Fibroblast of lung (primary cell): ENCODE results near the gene CARS1. TPM values are rescaled to one million over a fixed set of nuclear protein-coding genes. Genes with fewer than 3 reads are reported as not detected.

Experiments
- DNase-seq, 2 donors: peaks; one replicate each; pipeline versions ENCODE4 v3.0.0 to v3.0.0-alpha.2; 2010; ENCODE audit warnings: low read depth in 2 of 2
- H2AFZ ChIP-seq: 2 replicates; pipeline ENCODE4 v1.5.1; 2012; ENCODE audit warnings: low read length, control low read depth, inconsistent platforms
- H3K27ac ChIP-seq: 2 replicates; pipeline ENCODE4 v1.5.1; 2011; ENCODE audit warnings: low read length, control low read depth; ENCODE audit not compliant: insufficient read depth
- H3K27me3 ChIP-seq: 2 replicates; pipeline ENCODE4 v1.5.1; 2011; ENCODE audit warnings: mild to moderate bottlenecking, low read length; ENCODE audit not compliant: control insufficient read depth, insufficient read depth
- H3K36me3 ChIP-seq: 2 replicates; pipeline ENCODE4 v1.5.1; 2011; ENCODE audit warnings: low read length; ENCODE audit not compliant: control insufficient read depth, insufficient read depth
- H3K4me1 ChIP-seq: 2 replicates; pipeline ENCODE4 v1.5.1; 2011; ENCODE audit warnings: low read length; ENCODE audit not compliant: control insufficient read depth, insufficient read depth; ENCODE audit errors: extremely low read depth
- H3K4me2 ChIP-seq: 2 replicates; pipeline ENCODE4 v1.5.1; 2011; ENCODE audit warnings: low read length, control low read depth; ENCODE audit not compliant: insufficient read depth; ENCODE audit errors: extremely low read depth
- H3K4me3 ChIP-seq, 4 experiments: fragments of 200-600 bp in 1 of 4; sonication (generic) in 1 of 4; replicated peaks in 1 of 4; 2 replicates each; pipeline ENCODE4 v1.5.1; 2011 to 2016; ENCODE audit warnings: low read length in 4 of 4, low read depth in 3 of 4, mild to moderate bottlenecking in 3 of 4, control low read depth in 2 of 4, inconsistent platforms in 1 of 4, mixed read lengths in 1 of 4; ENCODE audit not compliant: insufficient read depth in 1 of 4; ENCODE audit errors: control extremely low read depth in 1 of 4
- H3K79me2 ChIP-seq: 2 replicates; pipeline ENCODE4 v1.5.1; 2012; ENCODE audit warnings: mild to moderate bottlenecking, low read length, inconsistent platforms; ENCODE audit not compliant: control insufficient read depth, insufficient read depth
- H3K9ac ChIP-seq: 2 replicates; pipeline ENCODE4 v1.5.1; 2011; ENCODE audit warnings: mild to moderate bottlenecking, low read length, control low read depth; ENCODE audit not compliant: insufficient read depth
- H3K9me3 ChIP-seq: 2 replicates; pipeline ENCODE4 v1.5.1; 2012; ENCODE audit warnings: low read depth, low read length; ENCODE audit not compliant: control insufficient read depth, insufficient read depth
- H4K20me1 ChIP-seq: 2 replicates; pipeline ENCODE4 v1.5.1; 2011; ENCODE audit warnings: low read length; ENCODE audit not compliant: control insufficient read depth, insufficient read depth; ENCODE audit errors: extremely low read depth
- CTCF ChIP-seq, 2 donors: IDR thresholded peaks in 1 of 2; conservative IDR thresholded peaks in 1 of 2; 1 replicate in 1 of 2; 2 replicates in 1 of 2; pipeline ENCODE4 v1.5.1; 2011 to 2012; ENCODE audit warnings: low read length in 2 of 2, control low read depth in 1 of 2, inconsistent platforms in 1 of 2, low read depth in 1 of 2, mild to moderate bottlenecking in 1 of 2
- EZH2 ChIP-seq: IDR thresholded peaks from 2 replicates; pipeline ENCODE4 v1.5.1; 2012; ENCODE audit warnings: low read length, control low read depth, mild to moderate bottlenecking; ENCODE audit errors: missing control alignments
- polyA plus RNA-seq, 2 donors: library from polyadenylated mRNA; depleted of rRNA in 1 of 2; stranded (reverse) in 1 of 2; unstranded in 1 of 2; fragments of >200 nt; gene quantifications; 2 replicates each; pipeline ENCODE4 v1.2.1, GENCODE V29; 2011 to 2012; ENCODE audit warnings: missing spikeins in 1 of 2
- total RNA-seq: library from RNA; depleted of rRNA; stranded (reverse); fragments of >200 nt; gene quantifications from 2 replicates; pipeline ENCODE4 v1.2.1, GENCODE V29; 2014

CARS1 gene
- total and polyA plus RNA-seq, 2 donors (not counting 1 experiment from before 2014, with no cell fraction given): 67.5 to 149 TPM

GRCh38 chr11:2963761-2964160, 93.5 kb downstream of the CARS1 start:
- Histone ChIP-seq H3K27ac (no peak overlapping the region), H3K4me1 (no peaks in the 10 kb centered on the region), H3K27me3 (no peaks in the 10 kb centered on the region), H4K20me1 (no peaks in the 10 kb centered on the region), H3K79me2 (peaks cover 26% of the 10 kb centered on the region), H3K9ac (no peak overlapping the region), H3K9me3 (no peaks in the 10 kb centered on the region), H3K4me3 (no peak overlapping the region), H2AFZ (no peak overlapping the region), H3K36me3 (peaks cover 31% of the 10 kb centered on the region), H3K4me2 (no peak overlapping the region)
- no peak for TF ChIP-seq CTCF (conservative IDR thresholded peaks at IDR 0.05 in 1 of 2, IDR thresholded peaks at IDR 0.05 in 1 of 2; ENCODE audit: low read depth in 1 of 2, low read length in 2 of 2)
- no peak for TF ChIP-seq EZH2
- no peak for DNase-seq

DNA sequence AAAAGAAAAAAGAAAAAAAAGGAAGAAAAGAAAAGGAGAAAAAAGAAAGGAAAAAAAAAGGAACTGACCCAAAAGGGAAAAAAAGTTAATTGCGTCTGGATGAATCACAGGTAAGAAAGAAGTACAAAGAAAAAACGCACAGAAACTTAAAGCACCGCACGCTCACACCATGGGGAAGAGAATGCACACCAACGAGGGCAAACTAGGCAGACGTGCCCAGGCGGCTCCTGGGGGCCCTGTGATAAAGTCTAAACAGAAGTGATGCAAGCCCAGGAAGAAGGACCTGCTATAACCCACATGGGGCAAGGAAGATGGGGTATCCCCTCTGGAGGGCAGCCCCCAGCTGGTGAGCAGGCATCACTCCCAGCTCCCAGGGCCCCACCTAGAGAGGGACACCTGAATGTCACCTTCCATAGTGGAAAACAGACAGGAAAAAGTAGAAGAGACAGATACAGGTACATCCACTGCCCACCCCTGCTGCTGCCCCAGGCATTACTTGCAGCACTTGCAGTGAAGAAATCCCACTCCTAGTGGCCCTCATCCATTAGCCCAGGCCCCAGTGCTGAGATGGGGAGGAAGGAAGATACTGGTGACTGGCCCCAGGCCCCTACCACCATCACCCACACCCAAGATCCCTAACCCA, 94.0 kb downstream of the CARS1 start:
- Histone ChIP-seq H3K79me2 (peaks cover 24% of the 10 kb centered on the region), H3K4me3 (no peak overlapping the region), H3K9me3 (no peaks in the 10 kb centered on the region), H3K4me2 (no peak overlapping the region), H3K36me3 (peaks cover 29% of the 10 kb centered on the region), H2AFZ (no peak overlapping the region), H3K27me3 (no peaks in the 10 kb centered on the region), H4K20me1 (no peaks in the 10 kb centered on the region), H3K4me1 (no peaks in the 10 kb centered on the region), H3K27ac (no peak overlapping the region), H3K9ac (no peak overlapping the region)
- no peak for DNase-seq
- TF ChIP-seq CTCF (conservative IDR thresholded peaks at IDR 0.05 in 1 of 2, IDR thresholded peaks at IDR 0.05 in 1 of 2; ENCODE audit: low read depth in 1 of 2, low read length in 2 of 2) (no peak), EZH2 (no peak)

DNA sequence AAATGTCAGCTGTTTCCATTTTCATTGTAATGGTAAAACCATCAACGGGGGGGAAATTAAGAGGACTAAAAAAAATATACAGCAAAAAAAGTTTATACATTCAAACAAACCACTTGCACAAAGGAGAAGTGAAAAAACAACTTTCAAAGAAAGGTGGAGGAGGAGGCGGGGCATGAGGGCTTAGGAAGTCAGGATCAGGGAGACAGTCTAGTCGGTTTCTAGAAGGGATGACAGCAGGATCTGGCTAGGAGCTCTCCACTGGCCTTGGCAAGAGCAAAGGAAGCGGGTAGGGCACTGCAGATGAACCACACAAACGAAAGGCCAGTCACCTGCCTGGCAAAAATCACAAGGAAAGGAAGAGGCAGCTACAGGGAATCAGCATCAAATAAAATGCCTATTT, 96.1 kb downstream of the CARS1 start:
- H3K9ac ChIP-seq: no peak overlapping the region
- no peaks in the 10 kb centered on the region for H3K4me1 ChIP-seq
- H3K9me3 ChIP-seq: no peaks in the 10 kb centered on the region
- no peak overlapping the region for H3K4me2 ChIP-seq
- peaks cover 25% of the 10 kb centered on the region for H3K36me3 ChIP-seq
- no peak for TF ChIP-seq CTCF (conservative IDR thresholded peaks at IDR 0.05 in 1 of 2, IDR thresholded peaks at IDR 0.05 in 1 of 2; ENCODE audit: low read depth in 1 of 2, low read length in 2 of 2)
- TF ChIP-seq EZH2: no peak
- no peak overlapping the region for H3K4me3 ChIP-seq
- no peak overlapping the region for H2AFZ ChIP-seq
- H3K79me2 ChIP-seq: peaks cover 20% of the 10 kb centered on the region
- H3K27me3 ChIP-seq: no peaks in the 10 kb centered on the region
- H4K20me1 ChIP-seq: no peaks in the 10 kb centered on the region
- DNase-seq: no peak
- no peak overlapping the region for H3K27ac ChIP-seq
